Smooth muscle cell (in vitro differentiated cells): ENCODE results near the gene PCNT. TPM values are rescaled to one million over a fixed set of nuclear protein-coding genes. Genes with fewer than 3 reads are reported as not detected.

Experiments used
- DNase-seq: peaks from one replicate; lab custom pipeline; 2025; ENCODE audit not compliant: unreplicated experiment; lab: John Stamatoyannopoulos, UW
- H2AFZ ChIP-seq: fragments of 200-600 bp; sonication (generic); 2 replicates; pipeline ENCODE4 v1.6.0; 2016; ENCODE audit warnings: antibody characterized with exemption, low read depth, mild to moderate bottlenecking
- H3F3A ChIP-seq: fragments of 200-600 bp; sonication (generic); 2 replicates; pipeline ENCODE4 v1.6.0; 2017; ENCODE audit warnings: antibody characterized with exemption, low read depth
- H3K27ac ChIP-seq: fragments of 200-600 bp; sonication (generic); 2 replicates; pipeline ENCODE4 v1.5.1; 2016; ENCODE audit warnings: low read depth, mild to moderate bottlenecking
- H3K27me3 ChIP-seq: fragments of 200-600 bp; sonication (generic); 2 replicates; pipeline ENCODE4 v1.6.1; 2016; ENCODE audit warnings: low read depth, mild to moderate bottlenecking
- H3K36me3 ChIP-seq: fragments of 200-600 bp; sonication (generic); 2 replicates; pipeline ENCODE4 v1.5.1; 2016; ENCODE audit warnings: low read depth
- H3K4me1 ChIP-seq: fragments of 200-600 bp; sonication (generic); 2 replicates; pipeline ENCODE4 v1.5.1; 2016; ENCODE audit warnings: low read depth
- H3K4me2 ChIP-seq: fragments of 200-600 bp; sonication (generic); 2 replicates; pipeline ENCODE4 v1.6.0; 2016; ENCODE audit warnings: mild to moderate bottlenecking
- H3K4me3 ChIP-seq: fragments of 200-600 bp; sonication (generic); 2 replicates; pipeline ENCODE4 v1.5.1; 2016; ENCODE audit warnings: mild to moderate bottlenecking
- H3K79me2 ChIP-seq: fragments of 200-600 bp; sonication (generic); 2 replicates; pipeline ENCODE4 v1.6.0; 2016; ENCODE audit warnings: low read depth, mild to moderate bottlenecking
- H3K9ac ChIP-seq: fragments of 200-600 bp; sonication (generic); 2 replicates; pipeline ENCODE4 v1.6.0; 2016; ENCODE audit warnings: low read depth
- H3K9me3 ChIP-seq: fragments of 200-600 bp; sonication (generic); replicated peaks from 2 replicates; pipeline ENCODE4 v1.5.1; 2016; ENCODE audit warnings: low read depth
- H4K20me1 ChIP-seq: fragments of 200-600 bp; sonication (generic); 2 replicates; pipeline ENCODE4 v1.6.0; 2016; ENCODE audit warnings: low read depth
- CTCF ChIP-seq: fragments of 200-600 bp; sonication (generic); IDR thresholded peaks from 2 replicates; pipeline ENCODE4 v1.5.1; 2017; ENCODE audit warnings: borderline replicate concordance, mild to moderate bottlenecking, antibody characterized with exemption; ENCODE audit not compliant: insufficient read depth, poor library complexity, severe bottlenecking
- WGBS: methylation state at CpG from one replicate; pipeline ENCODE4 v1.1.7; 2016; ENCODE audit warnings: low lambda C conversion rate; 5-methylcytosine and 5-hydroxymethylcytosine counted together
- polyA plus RNA-seq: library from polyadenylated mRNA; unstranded; fragments of >200 nt; fragmentation: Nextera tagmentation; extraction: Ambion mirVana; gene quantifications from 2 replicates; pipeline ENCODE4 v1.2.1, GENCODE V29; 2016
- total RNA-seq: library from RNA; depleted of rRNA; stranded (reverse); fragments of >200 nt; gene quantifications from 2 replicates; pipeline ENCODE4 v1.2.3, GENCODE V29; 2014

The PCNT gene
- total and polyA plus RNA-seq, 2 experiments from 2014 or later = 9.3 to 10.8 TPM

- Histone ChIP-seq H4K20me1 (peaks cover 36% of the 10 kb centered on the region), H3K9ac (peak within 1 kb of the TSS; percentile 93), H3K36me3 (no peaks in the 10 kb centered on the region), H3K4me3 (peak within 1 kb of the TSS; percentile 94), H3K4me1 (peaks cover 9% of the 10 kb centered on the region), H3K27ac (peak within 1 kb of the TSS; percentile 92), H3K79me2 (peaks cover 46% of the 10 kb centered on the region), H3K4me2 (peak within 1 kb of the TSS; percentile 98), H2AFZ (peak within 1 kb of the TSS; percentile 98), H3K27me3 (no peaks in the 10 kb centered on the region), H3K9me3 (no peaks in the 10 kb centered on the region), H3F3A (no peaks in the 10 kb centered on the region)
- 1% methylated on average over 65 of the region's 91 CpGs for WGBS
- no peak for TF ChIP-seq CTCF
- DNase-seq = peak; percentile 81
These were observed 134.5 kb downstream of the PCNT start, which contains the start of gene DIP2A for GRCh38 chr21:46458315-46459023. DIP2A (plus strand) TSS chr21:46458891; CDS start chr21:46459132, 241 bp downstream.

GRCh38 chr21:46459024-46459355 lies 135.0 kb downstream of the PCNT start:
- peak overlapping the region; percentile 98 for H3K4me2 ChIP-seq

GRCh38 chr21:46459356-46460112 lies 135.6 kb downstream of the PCNT start:
- TF ChIP-seq CTCF = no peak
- no peak for DNase-seq
- Histone ChIP-seq H3K9ac (peak overlapping the region; percentile 74), H3K36me3 (no peaks in the 10 kb centered on the region), H3K4me2 (peak overlapping the region; percentile 98), H3F3A (no peaks in the 10 kb centered on the region), H4K20me1 (peaks cover 38% of the 10 kb centered on the region), H3K4me3 (peak overlapping the region; percentile 94), H3K4me1 (peaks cover 9% of the 10 kb centered on the region), H2AFZ (peak overlapping the region; percentile 96), H3K27me3 (no peaks in the 10 kb centered on the region), H3K27ac (no peak overlapping the region), H3K9me3 (no peaks in the 10 kb centered on the region), H3K79me2 (peaks cover 46% of the 10 kb centered on the region)
- 7% methylated on average over 11 of the region's 41 CpGs for WGBS

More at GRCh38 chr21:46459024-46459355, 135.0 kb downstream of the PCNT start:
- no peak overlapping the region for H3K27ac ChIP-seq
- peaks cover 46% of the 10 kb centered on the region for H3K79me2 ChIP-seq
- H3K9ac ChIP-seq = peak overlapping the region; percentile 74
- peak overlapping the region; percentile 94 for H3K4me3 ChIP-seq
- no peak for DNase-seq
- H3K36me3 ChIP-seq = no peaks in the 10 kb centered on the region
- H3K27me3 ChIP-seq = no peaks in the 10 kb centered on the region
- peaks cover 37% of the 10 kb centered on the region for H4K20me1 ChIP-seq
- H3K9me3 ChIP-seq = no peaks in the 10 kb centered on the region
- WGBS = 3% methylated on average over 13 of the region's 36 CpGs
- TF ChIP-seq CTCF = no peak
- no peaks in the 10 kb centered on the region for H3F3A ChIP-seq
- peak overlapping the region; percentile 96 for H2AFZ ChIP-seq
- peaks cover 9% of the 10 kb centered on the region for H3K4me1 ChIP-seq
